ENCODE measurements around the gene DLG2. TPM values are rescaled to one million over a fixed set of nuclear protein-coding genes. Genes with fewer than 3 reads are reported as not detected.

The DLG2 gene
- total and polyA plus RNA-seq, 7 donors = 0.60 to 25.8 (median 9.7) TPM; not detected in 1

DNA sequence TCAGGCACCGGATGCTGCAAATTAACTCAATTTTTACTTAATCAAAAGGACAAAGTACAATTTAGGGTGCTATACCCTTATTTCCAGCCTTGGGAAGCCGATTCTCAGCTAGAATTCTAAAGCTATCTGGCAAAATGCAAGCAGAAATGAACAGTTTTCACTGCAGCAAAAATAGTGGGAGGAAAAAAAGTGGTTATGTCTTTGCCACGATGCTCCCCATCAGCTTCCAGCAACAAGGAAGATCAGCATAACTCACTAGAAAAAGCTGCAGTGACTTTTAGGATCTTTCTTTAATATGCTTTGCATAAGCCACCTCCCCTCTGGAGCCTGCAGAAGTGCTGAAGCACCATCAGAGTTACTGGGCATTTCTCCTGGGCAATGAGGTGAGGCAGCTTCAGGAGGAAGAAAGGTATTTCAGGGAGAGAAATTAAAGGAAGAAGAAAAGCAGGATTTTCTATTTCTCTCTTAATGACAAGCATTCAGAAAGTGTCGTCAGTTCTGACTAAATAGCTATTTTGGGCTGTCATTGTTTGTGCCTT, 702.9 kb downstream of the DLG2 start:
- intact Hi-C loops (cut with DNase I) = no loop called here
- TF ChIP-seq POLR2A (IDR thresholded peaks at IDR 0.05) (no peak), EP300 (IDR thresholded peaks at IDR 0.05) (no peak), POLR2AphosphoS5 (IDR thresholded peaks at IDR 0.05) (no peak)
- TF ChIP-seq, protein P1, sequence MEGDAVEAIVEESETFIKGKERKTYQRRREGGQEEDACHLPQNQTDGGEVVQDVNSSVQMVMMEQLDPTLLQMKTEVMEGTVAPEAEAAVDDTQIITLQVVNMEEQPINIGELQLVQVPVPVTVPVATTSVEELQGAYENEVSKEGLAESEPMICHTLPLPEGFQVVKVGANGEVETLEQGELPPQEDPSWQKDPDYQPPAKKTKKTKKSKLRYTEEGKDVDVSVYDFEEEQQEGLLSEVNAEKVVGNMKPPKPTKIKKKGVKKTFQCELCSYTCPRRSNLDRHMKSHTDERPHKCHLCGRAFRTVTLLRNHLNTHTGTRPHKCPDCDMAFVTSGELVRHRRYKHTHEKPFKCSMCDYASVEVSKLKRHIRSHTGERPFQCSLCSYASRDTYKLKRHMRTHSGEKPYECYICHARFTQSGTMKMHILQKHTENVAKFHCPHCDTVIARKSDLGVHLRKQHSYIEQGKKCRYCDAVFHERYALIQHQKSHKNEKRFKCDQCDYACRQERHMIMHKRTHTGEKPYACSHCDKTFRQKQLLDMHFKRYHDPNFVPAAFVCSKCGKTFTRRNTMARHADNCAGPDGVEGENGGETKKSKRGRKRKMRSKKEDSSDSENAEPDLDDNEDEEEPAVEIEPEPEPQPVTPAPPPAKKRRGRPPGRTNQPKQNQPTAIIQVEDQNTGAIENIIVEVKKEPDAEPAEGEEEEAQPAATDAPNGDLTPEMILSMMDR (IDR thresholded peaks at IDR 0.05) = no peak
- Histone ChIP-seq H3K27ac (no peak overlapping the region), H3K27me3 (no peaks in the 10 kb centered on the region), H3K36me3 (no peaks in the 10 kb centered on the region), H3K9me3 (no peaks in the 10 kb centered on the region), H3K4me3 (no peak overlapping the region), H3K4me1 (peaks cover 0 to 15% (median 3%) of the 10 kb centered on the region in 4 donors)
- 66 to 67% methylated on average over 4 of the region's 4 CpGs for WGBS, 2 donors
- DNase-seq = no peak

DNA sequence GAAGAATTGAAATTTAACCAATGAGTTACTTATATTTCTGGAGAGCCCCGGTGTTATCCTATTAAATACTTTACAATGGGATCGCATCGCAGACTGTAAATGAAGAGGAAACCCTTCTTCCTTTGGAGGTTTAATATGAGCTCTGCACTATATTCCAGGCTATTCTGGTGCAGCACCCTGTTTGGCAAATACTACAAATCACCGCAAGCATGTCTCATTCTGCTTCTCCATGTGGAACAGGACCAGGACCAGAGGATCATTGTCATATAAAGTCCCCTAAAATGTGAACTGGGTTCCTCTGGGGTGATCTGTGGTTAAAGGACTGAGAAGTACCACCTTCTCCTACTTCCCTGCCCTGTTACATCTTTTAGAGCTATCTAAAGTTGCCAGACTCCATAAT, 703.7 kb downstream of the DLG2 start:
- no peak for TF ChIP-seq POLR2AphosphoS5 (IDR thresholded peaks at IDR 0.05)
- TF ChIP-seq EP300 (IDR thresholded peaks at IDR 0.05) = no peak
- TF ChIP-seq, protein P1 (IDR thresholded peaks at IDR 0.05) = no peak
- no peak for TF ChIP-seq POLR2A (IDR thresholded peaks at IDR 0.05)
- no peaks in the 10 kb centered on the region for H3K9me3 ChIP-seq
- H3K4me1 ChIP-seq = peaks cover 0 to 15% (median 3%) of the 10 kb centered on the region in 4 donors
- no peak overlapping the region for H3K4me3 ChIP-seq
- 73 to 77% methylated on average over 4 of the region's 4 CpGs for WGBS, 2 donors
- no peak for DNase-seq
- no peaks in the 10 kb centered on the region for H3K27me3 ChIP-seq
- intact Hi-C loops (cut with DNase I) = no loop called here
- H3K27ac ChIP-seq = no peak overlapping the region
- H3K36me3 ChIP-seq = no peaks in the 10 kb centered on the region

DNA sequence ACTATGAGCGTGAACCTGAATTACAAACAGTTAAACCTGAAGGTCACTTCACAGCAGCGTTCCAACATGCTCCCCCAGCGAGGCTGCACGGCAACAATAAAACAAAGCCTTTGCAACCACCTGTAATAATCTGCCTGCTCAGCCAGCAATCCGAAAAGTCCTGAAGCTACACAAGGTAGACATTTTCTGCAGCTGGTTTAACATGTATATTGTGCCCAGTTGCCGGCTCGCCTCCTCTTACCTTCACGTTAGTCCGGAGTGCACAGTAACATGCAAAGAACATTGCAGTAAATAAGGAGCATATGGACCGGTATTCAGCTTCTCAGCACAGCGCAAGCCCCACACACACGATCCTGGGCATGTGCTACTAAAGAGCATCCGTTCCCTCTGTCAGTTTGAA, 704.3 kb downstream of the DLG2 start:
- no peak for TF ChIP-seq POLR2AphosphoS5 (IDR thresholded peaks at IDR 0.05)
- TF ChIP-seq, protein P1 (IDR thresholded peaks at IDR 0.05) = no peak
- 6 to 25% methylated on average over 13 of the region's 13 CpGs for WGBS, 2 donors
- Histone ChIP-seq H3K4me1 (peaks cover 0 to 15% (median 3%) of the 10 kb centered on the region in 4 donors), H3K9me3 (no peaks in the 10 kb centered on the region), H3K27me3 (no peaks in the 10 kb centered on the region), H3K36me3 (no peaks in the 10 kb centered on the region), H3K27ac (no peak overlapping the region), H3K4me3 (peak overlapping the region in 2 of 4 donors; percentile 3 to 5)
- no peak for DNase-seq
- intact Hi-C loops (cut with DNase I) = no loop called here

DNA sequence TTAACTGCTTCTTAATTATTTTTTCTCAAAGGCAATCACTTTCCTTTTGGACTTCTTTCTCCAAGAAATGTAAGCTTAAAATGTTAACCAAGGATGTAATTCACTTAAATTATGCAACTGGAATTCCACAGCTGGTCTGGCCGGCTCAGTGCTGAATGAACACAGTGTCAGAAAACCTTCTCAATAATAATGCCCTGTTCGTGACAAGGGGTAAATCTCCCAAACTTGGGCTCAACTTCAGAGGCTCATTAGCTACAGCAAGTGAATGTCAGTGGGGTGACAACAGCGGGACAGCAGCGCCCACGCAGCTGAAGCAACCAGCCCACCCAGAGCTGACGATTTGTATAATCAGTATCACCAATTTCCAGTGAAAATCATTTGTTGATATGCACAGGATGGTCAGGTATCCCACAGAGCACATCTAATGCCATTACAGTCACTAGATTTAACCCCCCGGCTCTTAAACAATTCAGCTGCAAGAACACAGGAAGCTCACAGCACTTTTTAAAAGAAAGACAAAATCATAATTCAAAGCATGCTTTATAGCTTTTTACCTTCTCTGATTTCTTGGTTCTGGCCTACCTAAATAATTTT, 704.8 kb downstream of the DLG2 start:
- no peaks in the 10 kb centered on the region for H3K27me3 ChIP-seq
- H3K4me1 ChIP-seq = peaks cover 0 to 15% (median 3%) of the 10 kb centered on the region in 4 donors
- no peaks in the 10 kb centered on the region for H3K9me3 ChIP-seq
- no peak for TF ChIP-seq POLR2A (IDR thresholded peaks at IDR 0.05)
- TF ChIP-seq EP300 (IDR thresholded peaks at IDR 0.05) = no peak
- TF ChIP-seq, protein P1 (IDR thresholded peaks at IDR 0.05) = no peak
- TF ChIP-seq POLR2AphosphoS5 (IDR thresholded peaks at IDR 0.05) = no peak
- intact Hi-C loops (cut with DNase I) = no loop called here
- H3K27ac ChIP-seq = no peak overlapping the region
- 19 to 44% methylated on average over 7 of the region's 7 CpGs for WGBS, 2 donors
- peak overlapping the region in 2 of 4 donors; percentile 3 to 5 for H3K4me3 ChIP-seq
- no peaks in the 10 kb centered on the region for H3K36me3 ChIP-seq
- no peak for DNase-seq

DNA sequence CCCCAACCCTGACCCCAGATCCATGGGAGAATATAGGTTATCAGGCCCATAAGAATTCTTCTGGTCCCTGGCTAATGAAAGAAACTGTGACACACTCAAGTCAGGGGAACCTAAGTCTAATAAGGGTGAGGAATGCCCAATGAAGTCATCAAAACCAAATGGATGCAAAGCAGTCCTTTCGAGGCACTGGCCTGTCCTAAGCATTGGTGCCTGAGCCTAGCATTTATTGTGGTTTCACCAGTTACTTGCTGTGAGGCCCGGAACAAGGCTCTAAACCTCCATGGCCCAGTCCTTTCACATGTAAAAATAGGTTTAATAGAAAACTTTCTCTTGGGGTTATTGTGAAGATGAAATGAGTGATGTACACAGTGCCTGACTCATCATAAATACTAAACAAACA, 712.6 kb downstream of the DLG2 start:
- Histone ChIP-seq H3K9me3 (no peaks in the 10 kb centered on the region), H3K27ac (no peak overlapping the region), H3K27me3 (no peaks in the 10 kb centered on the region), H3K4me3 (no peak overlapping the region), H3K36me3 (no peaks in the 10 kb centered on the region), H3K4me1 (no peaks in the 10 kb centered on the region)
- TF ChIP-seq POLR2A (IDR thresholded peaks at IDR 0.05) (no peak), POLR2AphosphoS5 (IDR thresholded peaks at IDR 0.05) (no peak), EP300 (IDR thresholded peaks at IDR 0.05) (no peak)
- TF ChIP-seq, protein P1 (IDR thresholded peaks at IDR 0.05) = no peak
- DNase-seq = no peak
- intact Hi-C loops (cut with DNase I) = no loop called here
- 91 to 94% methylated on average over 2 of the region's 2 CpGs for WGBS, 2 donors

Data from sigmoid colon (tissue), 7 donors.